H1 (cell line): ENCODE data around the gene FRMD5. TPM values are rescaled to one million over a fixed set of nuclear protein-coding genes. Genes with fewer than 3 reads are reported as not detected.

ENCODE experiments used
- CTCF ChIA-PET: fragments of 300-600 bp; sonication (Branson Sonifier 250); formaldehyde crosslinking; loops from one replicate; lab custom pipeline; 2021; ENCODE audit not compliant: partially characterized antibody; lab: Charles Lee
- POLR2A ChIA-PET: fragments of 300-600 bp; sonication (Branson Sonifier 250); formaldehyde crosslinking; loops from one replicate; lab custom pipeline; 2021; ENCODE audit warnings: inconsistent platforms; ENCODE audit not compliant: partially characterized antibody; lab: Charles Lee
- DNase-seq, 2 experiments: peaks; one replicate each; pipeline versions ENCODE4 v3.0.0 to v3.0.0-alpha.2; 2010 to 2022; ENCODE audit warnings: low spot score in 2 of 2, low read depth in 1 of 2, mixed read lengths in 1 of 2
- FAIRE-seq: peaks from 2 replicates; lab custom pipeline; 2011; peaks lifted over from hg19 to GRCh38; lab: Jason Lieb, UNC
- H2AFZ ChIP-seq: 2 replicates; pipeline ENCODE4 v1.8.1; 2012; ENCODE audit warnings: low read length, inconsistent platforms
- H2AK5ac ChIP-seq: 2 replicates; pipeline ENCODE4 v1.6.1; 2013; ENCODE audit warnings: low read depth, low read length
- H2BK120ac ChIP-seq: replicated peaks from 2 replicates; pipeline ENCODE3; 2013; ENCODE audit warnings: low read depth, low read length, inconsistent platforms
- H2BK12ac ChIP-seq: 2 replicates; pipeline ENCODE4 v1.6.1; 2013; ENCODE audit warnings: low read depth, low read length
- H2BK15ac ChIP-seq: 2 replicates; pipeline ENCODE4 v1.6.1; 2013; ENCODE audit warnings: low read length
- H2BK20ac ChIP-seq: 2 replicates; pipeline ENCODE4 v1.6.1; 2013; ENCODE audit warnings: low read length
- H2BK5ac ChIP-seq: 2 replicates; pipeline ENCODE4 v1.6.1; 2013; ENCODE audit warnings: low read depth, low read length
- H3K14ac ChIP-seq: 2 replicates; pipeline ENCODE4 v1.6.1; 2013; ENCODE audit warnings: inconsistent platforms; ENCODE audit not compliant: insufficient read length
- H3K18ac ChIP-seq: 2 replicates; pipeline ENCODE4 v1.6.1; 2013; ENCODE audit warnings: low read length; ENCODE audit errors: extremely low read depth
- H3K23ac ChIP-seq: 2 replicates; pipeline ENCODE4 v1.6.1; 2013; ENCODE audit warnings: inconsistent platforms; ENCODE audit not compliant: insufficient read length
- H3K23me2 ChIP-seq: 2 replicates; pipeline ENCODE4 v1.6.1; 2013; ENCODE audit warnings: low read depth, low read length
- H3K27ac ChIP-seq: 2 replicates; pipeline ENCODE4 v1.6.1; 2011; ENCODE audit warnings: low read depth, low read length, inconsistent platforms
- H3K27me3 ChIP-seq, 4 experiments: replicated peaks in 1 of 4; 1 replicate in 1 of 4; 2 replicates in 3 of 4; pipeline versions ENCODE4 v1.6.1 to v1.8.1; 2011 to 2013; ENCODE audit warnings: low read length in 3 of 4, mild to moderate bottlenecking in 3 of 4, inconsistent platforms in 2 of 4, mixed read lengths in 2 of 4, moderate library complexity in 1 of 4; ENCODE audit not compliant: control insufficient read depth in 3 of 4, insufficient read depth in 3 of 4; ENCODE audit errors: extremely low read depth in 1 of 4
- H3K36me3 ChIP-seq, 4 experiments: 2 replicates each; pipeline versions ENCODE4 v1.6.1 to v1.8.1; 2011 to 2013; ENCODE audit warnings: mild to moderate bottlenecking in 4 of 4, low read length in 3 of 4, moderate library complexity in 2 of 4, control low read depth in 1 of 4, inconsistent platforms in 1 of 4; ENCODE audit not compliant: insufficient read depth in 4 of 4, control insufficient read depth in 2 of 4
- H3K4ac ChIP-seq: replicated peaks from 2 replicates; pipeline ENCODE3; 2013; ENCODE audit warnings: low read length, low read depth, mixed read lengths, inconsistent platforms; ENCODE audit not compliant: insufficient read length
- H3K4me1 ChIP-seq, 4 experiments: replicated peaks in 1 of 4; 1 replicate in 1 of 4; 2 replicates in 3 of 4; pipeline versions ENCODE4 v1.6.1 to v1.8.1; 2011 to 2013; ENCODE audit warnings: low read length in 3 of 4, inconsistent platforms in 2 of 4, mixed read lengths in 1 of 4; ENCODE audit not compliant: insufficient read depth in 4 of 4, control insufficient read depth in 3 of 4
- H3K4me2 ChIP-seq, 2 experiments: 2 replicates each; pipeline versions ENCODE4 v1.6.1 to v1.8.1; 2011 to 2013; ENCODE audit warnings: low read depth in 2 of 2, low read length in 2 of 2, control low read depth in 1 of 2, inconsistent platforms in 1 of 2, mild to moderate bottlenecking in 1 of 2; ENCODE audit not compliant: insufficient read depth in 1 of 2
- H3K4me3 ChIP-seq, 4 experiments: fragments of 200-600, 300-600 bp in 1 of 4; sonication (generic), shearing (Covaris generic), sonication (Bioruptor Twin) in 1 of 4; 2 replicates each; pipeline versions ENCODE4 v1.5.1 to v1.8.1; 2011 to 2016; ENCODE audit warnings: low read length in 4 of 4, low read depth in 3 of 4, control low read depth in 2 of 4, inconsistent platforms in 2 of 4, mild to moderate bottlenecking in 2 of 4, mixed read lengths in 1 of 4, moderate library complexity in 1 of 4; ENCODE audit not compliant: insufficient read depth in 2 of 4; ENCODE audit errors: extremely low read depth in 1 of 4
- H3K56ac ChIP-seq: replicated peaks from 2 replicates; pipeline ENCODE3; 2013; ENCODE audit warnings: low read depth, mild to moderate bottlenecking, mixed read lengths, low read length, inconsistent platforms; ENCODE audit not compliant: insufficient read length
- H3K79me1 ChIP-seq: 2 replicates; pipeline ENCODE4 v1.6.1; 2013; ENCODE audit warnings: low read depth, low read length, control low read depth
- H3K79me2 ChIP-seq, 2 experiments: 2 replicates each; pipeline versions ENCODE4 v1.6.1 to v1.8.1; 2012 to 2013; ENCODE audit warnings: low read length in 2 of 2, mild to moderate bottlenecking in 2 of 2, inconsistent platforms in 1 of 2; ENCODE audit not compliant: insufficient read depth in 2 of 2, control insufficient read depth in 1 of 2
- H3K9ac ChIP-seq, 4 experiments: replicated peaks in 1 of 4; 1 replicate in 1 of 4; 2 replicates in 3 of 4; pipeline versions ENCODE4 v1.6.1 to v1.8.1; 2011 to 2013; ENCODE audit warnings: low read depth in 3 of 4, low read length in 3 of 4, control low read depth in 2 of 4, mild to moderate bottlenecking in 2 of 4, moderate library complexity in 2 of 4, inconsistent platforms in 1 of 4; ENCODE audit errors: extremely low read depth in 1 of 4
- H3K9me3 ChIP-seq, 2 experiments: 2 replicates each; pipeline versions ENCODE4 v1.6.1 to v1.8.1; 2012 to 2013; ENCODE audit warnings: mild to moderate bottlenecking in 2 of 2, moderate library complexity in 2 of 2, control low read depth in 1 of 2, inconsistent platforms in 1 of 2, low read depth in 1 of 2, low read length in 1 of 2, mixed read lengths in 1 of 2; ENCODE audit not compliant: insufficient read depth in 2 of 2
- H4K20me1 ChIP-seq, 2 experiments: replicated peaks in 1 of 2; 2 replicates each; pipeline versions ENCODE3 to v1.8.1; 2011 to 2013; ENCODE audit warnings: inconsistent platforms in 2 of 2, low read length in 2 of 2, mild to moderate bottlenecking in 1 of 2; ENCODE audit not compliant: insufficient read depth in 2 of 2, control insufficient read depth in 1 of 2
- H4K5ac ChIP-seq: 2 replicates; pipeline ENCODE4 v1.6.1; 2013; ENCODE audit warnings: low read length, low read depth, mixed read lengths, inconsistent platforms; ENCODE audit not compliant: insufficient read length
- H4K8ac ChIP-seq: 2 replicates; pipeline ENCODE4 v1.8.0; 2013; ENCODE audit warnings: mild to moderate bottlenecking, moderate library complexity, low read length, inconsistent platforms; ENCODE audit not compliant: insufficient read depth; ENCODE audit errors: extremely low read depth
- H4K91ac ChIP-seq: replicated peaks from 2 replicates; pipeline ENCODE3; 2013; ENCODE audit warnings: low read length, mixed read lengths, inconsistent platforms; ENCODE audit not compliant: insufficient read length
- RXRA ChIP-seq: IDR thresholded peaks from 2 replicates; pipeline ENCODE4 v1.6.1; 2011; ENCODE audit warnings: low read depth, mild to moderate bottlenecking, low read length, moderate library complexity; ENCODE audit not compliant: insufficient read depth
- WGBS, 2 experiments: shearing (Covaris generic) in 1 of 2; methylation state at CpG; one replicate each; pipeline versions ENCODE4 v1.1.6 to v1.1.7; 2013 to 2015; ENCODE audit warnings: low lambda C conversion rate in 2 of 2, mixed read lengths in 2 of 2, inconsistent platforms in 1 of 2, low coverage in 1 of 2, missing lambda C conversion rate in 1 of 2; ENCODE audit not compliant: insufficient replicate concordance in 2 of 2, insufficient coverage in 1 of 2, insufficient read length in 1 of 2; ENCODE audit errors: extremely low coverage in 1 of 2, missing lambda C conversion rate in 1 of 2; 5-methylcytosine and 5-hydroxymethylcytosine counted together
- polyA plus RNA-seq, 7 experiments: library from polyadenylated mRNA; depleted of rRNA in 3 of 7; stranded (reverse) in 5 of 7; unstranded in 2 of 7; fragments of >200 nt in 5 of 7; fragments of 200-250 nt in 2 of 7; gene quantifications; 1 replicate in 5 of 7; 2 replicates in 1 of 7; 4 replicates in 1 of 7; pipeline versions ENCODE4 v1.2.1 to v1.2.3, GENCODE V29; 2011 to 2013; ENCODE audit warnings: missing spikeins in 2 of 7, mixed read lengths in 2 of 7
- total RNA-seq: library from RNA; stranded (reverse); fragmentation: NEBNext Ultra II Directional; extraction: Animal tissue kit (Norgen Biotek cat#: 25700); gene quantifications from 2 replicates; pipeline ENCODE4 v1.2.1, GENCODE V29; 2021

The FRMD5 gene
- total and polyA plus RNA-seq, 2 of the 8 experiments (the other 6 are each of a cell fraction or from before 2014, with no cell fraction given) = 10.1 to 12.6 TPM

DNA sequence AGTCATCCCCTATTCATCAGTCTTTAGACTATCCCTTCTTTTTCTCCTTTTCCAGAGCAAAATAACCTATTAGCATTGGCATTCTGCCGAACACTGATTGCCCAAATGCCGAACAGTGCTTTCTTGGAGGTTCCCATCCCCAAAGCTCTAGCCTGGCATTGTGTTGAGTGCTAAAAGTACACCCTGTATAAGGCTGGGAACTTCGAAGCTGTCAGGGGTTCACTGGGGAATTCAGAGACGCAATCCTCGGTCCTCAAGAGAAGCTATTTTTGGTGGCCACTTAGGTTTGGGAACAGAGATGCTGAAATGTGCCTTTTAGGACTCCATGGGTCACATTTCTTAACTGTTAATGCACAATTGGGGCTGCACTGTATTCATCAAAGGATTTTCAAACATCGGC, 8.4 kb downstream of the FRMD5 start:
- Histone ChIP-seq H4K91ac (no peak overlapping the region), H3K14ac (no peak overlapping the region), H3K36me3 (no peaks in the 10 kb centered on the region), H3K4me1 (peaks cover 0 to 4% (median 0%) of the 10 kb centered on the region in 4 experiments; a peak in 3 of 7 replicates), H2BK20ac (no peak overlapping the region), H3K56ac (no peak overlapping the region), H2BK120ac (no peak overlapping the region), H3K79me2 (peaks cover 0 to 32% of the 10 kb centered on the region in 2 experiments; a peak in 2 of 4 replicates), H3K23ac (no peak overlapping the region), H3K9me3 (no peaks in the 10 kb centered on the region), H3K23me2 (no peaks in the 10 kb centered on the region), H2BK15ac (no peak overlapping the region), H2BK5ac (no peak overlapping the region), H3K18ac (no peak overlapping the region), H2AFZ (no peak overlapping the region), H3K4me3 (no peak overlapping the region), H4K8ac (no peak overlapping the region), H3K4ac (no peak overlapping the region), H4K20me1 (peaks cover 1 to 4% of the 10 kb centered on the region in 2 experiments), H3K4me2 (no peak overlapping the region), H3K27ac (no peak overlapping the region), H2BK12ac (no peak overlapping the region), H3K27me3 (no peaks in the 10 kb centered on the region), H3K79me1 (no peaks in the 10 kb centered on the region; the same call in 1 of the 2 replicates), H4K5ac (no peak overlapping the region), H2AK5ac (no peak overlapping the region), H3K9ac (no peak overlapping the region)
- FAIRE-seq = no peak
- ChIA-PET CTCF (interaction anchor here (0.6 kb wide), 1 partner anchor 1040 kb away, joined by 3 read pairs; no protein-coding TSS in a partner anchor), POLR2A (interaction anchor here (0.7 kb wide), 1 partner anchor 10 kb away, joined by 3 read pairs; no protein-coding TSS in a partner anchor)
- DNase-seq = no peak
- WGBS, 2 experiments = 92% methylated on average over 6 of the region's 6 CpGs; no CpG with 5 or more reads in 1 of the 2 experiments
- TF ChIP-seq RXRA = no peak
